ENCODE data around the gene PCA3. TPM values are rescaled to one million over a fixed set of nuclear protein-coding genes. Genes with fewer than 3 reads are reported as not detected.
A peak's percentile ranks its signal among the peaks of the same experiment; 100 is the strongest.

The PCA3 gene
- total RNA-seq, 3 donors from 2014 or later: 0.38 TPM; not detected in 2

DNA sequence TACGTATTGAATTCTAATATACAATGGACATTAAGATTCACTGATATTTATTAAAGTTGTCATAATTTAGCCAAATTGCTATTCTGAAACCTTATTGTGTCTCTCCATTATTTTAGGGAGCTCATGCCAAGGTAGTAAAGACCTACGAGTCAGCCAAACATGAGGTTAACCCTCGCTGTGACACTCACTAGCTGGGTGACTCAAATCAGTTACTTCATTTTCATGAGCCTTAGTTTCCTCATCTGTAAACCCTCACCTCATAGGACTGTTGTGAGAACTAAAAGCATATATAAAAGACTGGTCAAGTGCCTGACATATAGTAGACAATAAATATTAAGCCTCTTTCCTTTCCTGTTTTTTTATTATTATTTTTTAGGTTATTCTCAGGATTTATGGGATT, 44.0 kb upstream of the PCA3 start:
- DNase-seq: no peak
- no peaks in the 10 kb centered on the region for H3K4me1 ChIP-seq (ENCODE audit: low read depth)
- TF ChIP-seq CTCF (IDR thresholded peaks at IDR 0.05): no peak
- ATAC-seq: no peak
- H3K36me3 ChIP-seq (ENCODE audit: low read depth): no peaks in the 10 kb centered on the region
- intact Hi-C loops (cut with DNase I, micrococcal nuclease): no loop called here
- H3K9me3 ChIP-seq: no peaks in the 10 kb centered on the region
- no peak overlapping the region for H3K4me3 ChIP-seq

DNA sequence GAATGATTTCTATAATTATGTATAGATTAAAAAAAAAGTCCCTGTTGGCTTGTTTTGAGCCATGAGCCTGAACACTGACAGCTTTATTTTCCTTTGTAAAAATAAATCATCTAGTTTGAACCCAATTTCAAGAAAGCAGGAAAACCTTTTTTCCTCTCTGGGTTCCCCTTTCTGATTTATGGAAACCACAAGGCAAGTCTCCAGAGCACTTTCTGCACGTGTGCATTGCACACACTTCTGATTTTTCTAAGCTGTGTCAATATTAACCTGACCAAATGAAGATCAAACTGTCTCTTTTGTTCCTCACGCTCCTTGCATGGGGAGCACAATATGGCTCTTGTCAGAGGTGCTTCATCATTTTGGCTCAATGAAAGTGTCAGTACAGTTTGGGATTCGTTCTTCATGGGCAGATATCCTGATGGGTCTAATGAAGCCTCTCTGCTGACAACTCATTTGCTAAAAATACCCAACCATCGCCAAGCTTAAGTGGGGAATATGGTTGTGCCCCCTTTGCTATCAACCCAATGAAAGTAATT, 39.2 kb upstream of the PCA3 start:
- ATAC-seq: no peak
- Histone ChIP-seq H3K9me3 (no peaks in the 10 kb centered on the region), H3K36me3 (ENCODE audit: low read depth) (no peaks in the 10 kb centered on the region), H3K4me3 (no peak overlapping the region), H3K4me1 (ENCODE audit: low read depth) (no peaks in the 10 kb centered on the region)
- DNase-seq: no peak
- no peak for TF ChIP-seq CTCF (IDR thresholded peaks at IDR 0.05)
- intact Hi-C loops (cut with DNase I, micrococcal nuclease): no loop called here

DNA sequence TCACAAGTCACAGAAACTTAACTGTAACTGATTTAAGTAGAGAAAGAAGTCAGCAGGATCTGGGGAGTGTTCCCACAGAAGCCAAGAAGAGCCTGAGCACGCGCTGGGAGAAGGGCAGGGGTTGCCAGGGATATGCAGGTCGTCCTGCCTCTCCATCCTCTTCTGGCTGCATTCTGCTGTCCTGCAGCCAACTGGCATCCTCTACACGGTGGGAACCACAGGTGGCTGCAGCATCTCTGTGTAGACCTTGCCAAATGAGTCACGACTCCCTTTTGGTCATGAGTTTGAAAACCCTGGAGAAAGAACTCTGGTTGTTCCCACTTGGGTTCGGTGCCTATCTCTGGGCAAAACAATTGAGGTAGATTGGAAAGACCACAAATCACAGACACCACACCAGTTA, 38.4 kb upstream of the PCA3 start:
- intact Hi-C loops (cut with DNase I, micrococcal nuclease): no loop called here
- ATAC-seq (no peak), DNase-seq (no peak)
- no peak overlapping the region for H3K4me3 ChIP-seq
- no peak for TF ChIP-seq CTCF (IDR thresholded peaks at IDR 0.05)
- no peaks in the 10 kb centered on the region for H3K9me3 ChIP-seq
- no peaks in the 10 kb centered on the region for H3K36me3 ChIP-seq (ENCODE audit: low read depth)
- no peaks in the 10 kb centered on the region for H3K4me1 ChIP-seq (ENCODE audit: low read depth)

DNA sequence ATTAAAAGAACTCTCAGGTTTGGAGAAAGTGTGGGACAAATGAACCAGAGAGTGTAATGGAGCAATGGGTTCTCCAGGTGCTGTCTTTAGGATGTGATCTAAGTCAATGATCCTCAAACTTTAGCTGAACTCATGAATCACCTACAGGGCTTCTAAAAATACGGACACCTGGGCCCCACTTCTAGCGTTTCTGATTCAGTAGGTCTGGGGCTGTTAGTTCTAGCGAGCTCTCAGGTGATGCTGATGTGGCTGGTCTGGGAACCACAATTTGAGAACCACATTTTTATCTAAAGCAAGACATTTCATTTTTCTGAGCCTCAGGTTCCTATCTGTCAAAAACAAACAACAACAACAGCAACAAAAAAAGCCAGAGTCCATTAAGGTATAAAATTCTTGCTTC, 35.1 kb upstream of the PCA3 start:
- ATAC-seq (no peak), DNase-seq (no peak)
- H3K4me1 ChIP-seq (ENCODE audit: low read depth): no peaks in the 10 kb centered on the region
- no peaks in the 10 kb centered on the region for H3K36me3 ChIP-seq (ENCODE audit: low read depth)
- no peak for TF ChIP-seq CTCF (IDR thresholded peaks at IDR 0.05)
- no peaks in the 10 kb centered on the region for H3K9me3 ChIP-seq
- intact Hi-C loops (cut with DNase I, micrococcal nuclease): no loop called here
- no peak overlapping the region for H3K4me3 ChIP-seq

DNA sequence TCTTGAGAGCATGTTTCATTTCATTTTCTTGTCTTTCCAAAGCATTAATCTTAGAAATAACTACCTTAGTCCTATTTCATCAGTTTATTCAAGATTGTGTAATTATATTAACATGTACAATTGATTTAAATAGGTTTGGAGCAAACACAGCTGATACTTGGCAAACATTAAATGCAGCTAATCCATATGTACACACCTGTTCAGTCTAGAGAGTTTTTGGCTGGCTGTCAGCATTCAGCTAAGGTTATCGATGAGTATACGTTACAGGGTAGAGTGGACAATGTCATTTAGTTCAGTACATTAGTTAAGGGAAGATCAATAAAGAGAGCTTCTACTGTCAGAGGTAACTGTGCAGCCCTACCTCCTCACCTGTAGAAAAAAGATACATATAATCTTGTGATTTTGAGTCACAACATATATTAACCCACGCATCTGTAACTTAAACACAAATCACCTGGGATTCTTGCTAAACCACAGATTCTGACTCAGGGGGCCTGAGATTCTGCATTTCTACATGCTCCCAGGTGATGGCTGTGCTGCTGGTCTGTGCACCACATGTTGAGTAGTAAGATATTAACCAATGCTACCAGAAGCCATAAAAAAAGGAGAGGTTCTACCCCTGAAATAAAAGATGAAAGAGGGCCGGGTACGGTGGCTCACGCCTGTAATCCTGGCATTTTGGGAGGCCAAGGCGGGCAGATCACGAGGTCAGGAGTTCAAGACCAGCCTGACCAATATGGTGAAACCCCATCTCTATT, 34.1 kb upstream of the PCA3 start:
- no peak for TF ChIP-seq CTCF (IDR thresholded peaks at IDR 0.05)
- Histone ChIP-seq H3K4me3 (no peak overlapping the region), H3K9me3 (no peaks in the 10 kb centered on the region), H3K36me3 (ENCODE audit: low read depth) (no peaks in the 10 kb centered on the region), H3K4me1 (ENCODE audit: low read depth) (no peaks in the 10 kb centered on the region)
- no peak for DNase-seq
- intact Hi-C loops (cut with DNase I, micrococcal nuclease): no loop called here
- ATAC-seq: peak; percentile 64
